Measurements from ENCODE around the gene DMAC2L. TPM values are rescaled to one million over a fixed set of nuclear protein-coding genes. Genes with fewer than 3 reads are reported as not detected.

Gene DMAC2L
- total and polyA plus RNA-seq, 3 experiments from 2014 or later, result 14.3 to 17.9 (median 14.7) TPM

GRCh38 chr14:50340045-50340444 lies 27.9 kb downstream of the DMAC2L start:
- H3K4me1 ChIP-seq (ENCODE audit: insufficient read depth, low read length), result peaks cover 11% of the 10 kb centered on the region
- H3K9me3 Mint-ChIP-seq, result no peaks in the 10 kb centered on the region
- no peaks in the 10 kb centered on the region for H3K27me3 ChIP-seq (ENCODE audit: insufficient read depth, low read length, poor library complexity, severe bottlenecking)
- H3K4me3 ChIP-seq (ENCODE audit: low read length), result no peak overlapping the region
- peaks cover 0 to 36% (median 11%) of the 10 kb centered on the region in 3 donors for H3K36me3 Mint-ChIP-seq
- H3K27ac Mint-ChIP-seq, result no peak overlapping the region
- H3K9me3 ChIP-seq (ENCODE audit: low read length), result no peaks in the 10 kb centered on the region
- H3K27ac ChIP-seq (ENCODE audit: low read depth, low read length), result no peak overlapping the region
- H3K36me3 ChIP-seq (ENCODE audit: insufficient read depth, low read length), result peaks cover 4% of the 10 kb centered on the region
- peaks cover 0 to 2% of the 10 kb centered on the region in 2 donors for H3K27me3 Mint-ChIP-seq
- H3K4me1 Mint-ChIP-seq, result peaks cover 21 to 40% (median 32%) of the 10 kb centered on the region in 3 donors
- H3K4me3 Mint-ChIP-seq, result no peak overlapping the region
- POLR2A ChIA-PET, result no interaction called here
- no peak for DNase-seq
- CTCF ChIA-PET, result no interaction called here

GRCh38 chr14:50340963-50341362 lies 28.8 kb downstream of the DMAC2L start:
- Mint-ChIP-seq H3K4me1 (peaks cover 15 to 32% (median 25%) of the 10 kb centered on the region in 3 donors), H3K4me3 (no peak overlapping the region), H3K27ac (peak overlapping the region in 2 of 8 donors; percentile 66 to 68), H3K36me3 (peaks cover 0 to 36% (median 10%) of the 10 kb centered on the region in 3 donors), H3K9me3 (no peaks in the 10 kb centered on the region), H3K27me3 (peaks cover 0 to 2% of the 10 kb centered on the region in 2 donors)
- H3K4me1 ChIP-seq (ENCODE audit: insufficient read depth, low read length), result peaks cover 5% of the 10 kb centered on the region
- CTCF ChIA-PET, result no interaction called here
- H3K36me3 ChIP-seq (ENCODE audit: insufficient read depth, low read length), result no peaks in the 10 kb centered on the region
- H3K27me3 ChIP-seq (ENCODE audit: insufficient read depth, low read length, poor library complexity, severe bottlenecking), result no peaks in the 10 kb centered on the region
- H3K4me3 ChIP-seq (ENCODE audit: low read length), result no peak overlapping the region
- H3K9me3 ChIP-seq (ENCODE audit: low read length), result no peaks in the 10 kb centered on the region
- H3K27ac ChIP-seq (ENCODE audit: low read depth, low read length), result no peak overlapping the region
- DNase-seq, result no peak
- POLR2A ChIA-PET, result no interaction called here

- Mint-ChIP-seq H3K4me1 (peaks cover 9 to 25% (median 17%) of the 10 kb centered on the region in 3 donors), H3K4me3 (no peak overlapping the region), H3K36me3 (peaks cover 0 to 36% (median 10%) of the 10 kb centered on the region in 3 donors), H3K27me3 (peaks cover 0 to 2% of the 10 kb centered on the region in 2 donors), H3K9me3 (no peaks in the 10 kb centered on the region), H3K27ac (peak overlapping the region in 2 of 8 donors; percentile 39 to 57)
- POLR2A ChIA-PET, result no interaction called here
- Histone ChIP-seq H3K4me3 (ENCODE audit: low read length) (no peak overlapping the region), H3K9me3 (ENCODE audit: low read length) (no peaks in the 10 kb centered on the region), H3K27ac (ENCODE audit: low read depth, low read length) (no peak overlapping the region), H3K27me3 (ENCODE audit: insufficient read depth, low read length, poor library complexity, severe bottlenecking) (no peaks in the 10 kb centered on the region), H3K36me3 (ENCODE audit: insufficient read depth, low read length) (no peaks in the 10 kb centered on the region), H3K4me1 (ENCODE audit: insufficient read depth, low read length) (no peaks in the 10 kb centered on the region)
- CTCF ChIA-PET, result interaction anchor here (0.7 to 1.1 kb wide), 2 partner anchors 517 kb away, joined by 3 to 4 read pairs; no protein-coding TSS in a partner anchor
- DNase-seq, result peak in 3 of 5 donors; percentile 21 to 57 (median 35)
Observed at GRCh38 chr14:50342221-50343078, 30.3 kb downstream of the DMAC2L start.

GRCh38 chr14:50343434-50343833 lies 31.3 kb downstream of the DMAC2L start:
- peaks cover 0 to 2% of the 10 kb centered on the region in 2 donors for H3K27me3 Mint-ChIP-seq
- no peak overlapping the region for H3K4me3 Mint-ChIP-seq
- peaks cover 9 to 25% (median 17%) of the 10 kb centered on the region in 3 donors for H3K4me1 Mint-ChIP-seq
- POLR2A ChIA-PET, result no interaction called here
- peaks cover 0 to 34% (median 10%) of the 10 kb centered on the region in 3 donors for H3K36me3 Mint-ChIP-seq
- H3K27ac ChIP-seq (ENCODE audit: low read depth, low read length), result no peak overlapping the region
- H3K9me3 Mint-ChIP-seq, result no peaks in the 10 kb centered on the region
- no peak for DNase-seq
- no peaks in the 10 kb centered on the region for H3K36me3 ChIP-seq (ENCODE audit: insufficient read depth, low read length)
- no peak overlapping the region for H3K27ac Mint-ChIP-seq
- H3K4me1 ChIP-seq (ENCODE audit: insufficient read depth, low read length), result no peaks in the 10 kb centered on the region
- no peak overlapping the region for H3K4me3 ChIP-seq (ENCODE audit: low read length)
- H3K9me3 ChIP-seq (ENCODE audit: low read length), result no peaks in the 10 kb centered on the region
- H3K27me3 ChIP-seq (ENCODE audit: insufficient read depth, low read length, poor library complexity, severe bottlenecking), result no peaks in the 10 kb centered on the region
- CTCF ChIA-PET, result no interaction called here

GRCh38 chr14:50344116-50344775 lies 32.1 kb downstream of the DMAC2L start:
- peaks cover 9 to 25% (median 17%) of the 10 kb centered on the region in 3 donors for H3K4me1 Mint-ChIP-seq
- H3K27me3 Mint-ChIP-seq, result peaks cover 0 to 2% of the 10 kb centered on the region in 2 donors
- Histone ChIP-seq H3K27ac (ENCODE audit: low read depth, low read length) (no peak overlapping the region), H3K27me3 (ENCODE audit: insufficient read depth, low read length, poor library complexity, severe bottlenecking) (no peaks in the 10 kb centered on the region), H3K36me3 (ENCODE audit: insufficient read depth, low read length) (no peaks in the 10 kb centered on the region), H3K4me3 (ENCODE audit: low read length) (no peak overlapping the region), H3K4me1 (ENCODE audit: insufficient read depth, low read length) (no peaks in the 10 kb centered on the region), H3K9me3 (ENCODE audit: low read length) (no peaks in the 10 kb centered on the region)
- DNase-seq, result peak in 1 of 5 donors; percentile 62
- peak overlapping the region in 3 of 8 donors; percentile 33 to 56 (median 40) for H3K27ac Mint-ChIP-seq
- no peaks in the 10 kb centered on the region for H3K9me3 Mint-ChIP-seq
- ChIA-PET POLR2A (no interaction called here), CTCF (interaction anchor here (1.3 kb wide), 1 partner anchor 23 kb away, joined by 4 read pairs; no protein-coding TSS in a partner anchor)
- peaks cover 0 to 26% (median 10%) of the 10 kb centered on the region in 3 donors for H3K36me3 Mint-ChIP-seq
- no peak overlapping the region for H3K4me3 Mint-ChIP-seq

GRCh38 chr14:50344876-50345563 lies 32.9 kb downstream of the DMAC2L start:
- Histone ChIP-seq H3K9me3 (ENCODE audit: low read length) (no peaks in the 10 kb centered on the region), H3K4me1 (ENCODE audit: insufficient read depth, low read length) (no peaks in the 10 kb centered on the region), H3K36me3 (ENCODE audit: insufficient read depth, low read length) (no peaks in the 10 kb centered on the region), H3K4me3 (ENCODE audit: low read length) (no peak overlapping the region), H3K27ac (ENCODE audit: low read depth, low read length) (no peak overlapping the region), H3K27me3 (ENCODE audit: insufficient read depth, low read length, poor library complexity, severe bottlenecking) (no peaks in the 10 kb centered on the region)
- Mint-ChIP-seq H3K27ac (peak overlapping the region in 1 of 8 donors; percentile 32), H3K4me3 (no peak overlapping the region), H3K4me1 (peaks cover 9 to 25% (median 17%) of the 10 kb centered on the region in 3 donors), H3K27me3 (peaks cover 0 to 2% of the 10 kb centered on the region in 2 donors), H3K36me3 (peaks cover 0 to 22% (median 10%) of the 10 kb centered on the region in 3 donors), H3K9me3 (no peaks in the 10 kb centered on the region)
- ChIA-PET CTCF (interaction anchor here (1.0 to 1.3 kb wide), 2 partner anchors 24 to 187 kb away, joined by 3 to 4 read pairs; partner anchors contain the start of gene MAP4K5), POLR2A (no interaction called here)
- no peak for DNase-seq

GRCh38 chr14:50345846-50346422 lies 33.8 kb downstream of the DMAC2L start:
- Histone ChIP-seq H3K27ac (ENCODE audit: low read depth, low read length) (no peak overlapping the region), H3K27me3 (ENCODE audit: insufficient read depth, low read length, poor library complexity, severe bottlenecking) (no peaks in the 10 kb centered on the region), H3K36me3 (ENCODE audit: insufficient read depth, low read length) (no peaks in the 10 kb centered on the region), H3K4me3 (ENCODE audit: low read length) (no peak overlapping the region), H3K4me1 (ENCODE audit: insufficient read depth, low read length) (no peaks in the 10 kb centered on the region), H3K9me3 (ENCODE audit: low read length) (no peaks in the 10 kb centered on the region)
- Mint-ChIP-seq H3K27ac (peak overlapping the region in 1 of 8 donors; percentile 2), H3K36me3 (peaks cover 0 to 15% (median 8%) of the 10 kb centered on the region in 3 donors), H3K9me3 (no peaks in the 10 kb centered on the region), H3K4me1 (peaks cover 9 to 25% (median 17%) of the 10 kb centered on the region in 3 donors), H3K27me3 (no peaks in the 10 kb centered on the region), H3K4me3 (no peak overlapping the region)
- POLR2A ChIA-PET, result no interaction called here
- no peak for DNase-seq
- CTCF ChIA-PET, result interaction anchor here (1.0 to 1.3 kb wide), 2 partner anchors 25 to 186 kb away, joined by 3 to 4 read pairs; partner anchors contain the start of gene MAP4K5
